ENCODE results near the gene N4BP2L1.

DNA sequence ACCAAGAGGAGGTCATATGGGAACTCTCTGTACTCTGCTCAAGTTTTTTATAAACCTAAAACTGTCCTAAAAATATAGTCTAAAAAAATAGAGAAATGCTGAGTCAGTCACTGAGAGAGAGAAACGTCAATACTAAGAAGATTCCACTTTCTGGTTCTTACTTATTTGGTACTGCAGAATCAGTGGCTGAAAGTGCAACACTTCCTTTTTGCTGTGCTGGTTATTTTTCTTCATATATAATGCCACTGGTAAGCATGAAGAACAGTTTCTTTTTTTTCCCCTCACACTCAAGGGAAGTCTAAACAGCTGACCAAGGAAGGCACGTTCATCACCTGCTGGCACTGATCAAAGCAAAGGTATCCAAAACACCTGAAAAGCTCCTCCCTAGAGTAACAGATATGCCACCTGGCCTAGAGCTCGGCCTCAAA is 44.3 kb upstream of the N4BP2L1 start:
- TF ChIP-seq POLR2A (IDR thresholded peaks at IDR 0.05), result no peak
- TF ChIP-seq, protein P1, sequence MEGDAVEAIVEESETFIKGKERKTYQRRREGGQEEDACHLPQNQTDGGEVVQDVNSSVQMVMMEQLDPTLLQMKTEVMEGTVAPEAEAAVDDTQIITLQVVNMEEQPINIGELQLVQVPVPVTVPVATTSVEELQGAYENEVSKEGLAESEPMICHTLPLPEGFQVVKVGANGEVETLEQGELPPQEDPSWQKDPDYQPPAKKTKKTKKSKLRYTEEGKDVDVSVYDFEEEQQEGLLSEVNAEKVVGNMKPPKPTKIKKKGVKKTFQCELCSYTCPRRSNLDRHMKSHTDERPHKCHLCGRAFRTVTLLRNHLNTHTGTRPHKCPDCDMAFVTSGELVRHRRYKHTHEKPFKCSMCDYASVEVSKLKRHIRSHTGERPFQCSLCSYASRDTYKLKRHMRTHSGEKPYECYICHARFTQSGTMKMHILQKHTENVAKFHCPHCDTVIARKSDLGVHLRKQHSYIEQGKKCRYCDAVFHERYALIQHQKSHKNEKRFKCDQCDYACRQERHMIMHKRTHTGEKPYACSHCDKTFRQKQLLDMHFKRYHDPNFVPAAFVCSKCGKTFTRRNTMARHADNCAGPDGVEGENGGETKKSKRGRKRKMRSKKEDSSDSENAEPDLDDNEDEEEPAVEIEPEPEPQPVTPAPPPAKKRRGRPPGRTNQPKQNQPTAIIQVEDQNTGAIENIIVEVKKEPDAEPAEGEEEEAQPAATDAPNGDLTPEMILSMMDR (IDR thresholded peaks at IDR 0.05), result no peak
